Stomach smooth muscle (tissue), 2 donors: ENCODE results near the gene GIMAP1.

Source experiments
- H3K27ac ChIP-seq: one replicate; pipeline ENCODE4 v1.7.0; 2013; ENCODE audit warnings: mild to moderate bottlenecking, low read length, inconsistent platforms
- H3K27me3 ChIP-seq, 2 donors: one replicate each; pipeline ENCODE4 v1.7.0; 2013; ENCODE audit warnings: low read length in 2 of 2; ENCODE audit not compliant: insufficient read depth in 2 of 2, control insufficient read depth in 1 of 2
- H3K36me3 ChIP-seq, 2 donors: one replicate each; pipeline ENCODE4 v1.7.0; 2013; ENCODE audit warnings: low read length in 2 of 2; ENCODE audit not compliant: control insufficient read depth in 2 of 2, insufficient read depth in 2 of 2
- H3K4me1 ChIP-seq: one replicate; pipeline ENCODE4 v1.7.0; 2013; ENCODE audit warnings: low read length; ENCODE audit not compliant: control insufficient read depth, insufficient read depth
- H3K4me3 ChIP-seq, 2 donors: one replicate each; pipeline ENCODE4 v1.7.0; 2013; ENCODE audit warnings: low read length in 2 of 2
- H3K9ac ChIP-seq, 2 donors: one replicate each; pipeline ENCODE4 v1.7.0; 2013; ENCODE audit warnings: low read length in 2 of 2, mild to moderate bottlenecking in 1 of 2
- H3K9me3 ChIP-seq, 2 donors: one replicate each; pipeline ENCODE4 v1.7.0; 2013; ENCODE audit warnings: low read length in 2 of 2; ENCODE audit not compliant: control insufficient read depth in 2 of 2
- donor health status: healthy.
- donor health status: Pancreatic carcinoma.

Gene GIMAP1

GRCh38 chr7:150721970-150722373, 5.6 kb downstream of the GIMAP1 start:
- Histone ChIP-seq H3K36me3 (no peaks in the 10 kb centered on the region), H3K9ac (no peak overlapping the region), H3K4me1 (no peaks in the 10 kb centered on the region), H3K27ac (no peak overlapping the region), H3K27me3 (no peaks in the 10 kb centered on the region), H3K4me3 (no peak overlapping the region), H3K9me3 (peaks cover 0 to 4% of the 10 kb centered on the region in 2 donors)

GRCh38 chr7:150722431-150722931, 6.1 kb downstream of the GIMAP1 start:
- no peak overlapping the region for H3K9ac ChIP-seq
- no peaks in the 10 kb centered on the region for H3K4me1 ChIP-seq
- H3K36me3 ChIP-seq, result no peaks in the 10 kb centered on the region
- H3K9me3 ChIP-seq, result peaks cover 0 to 6% of the 10 kb centered on the region in 2 donors
- no peak overlapping the region for H3K27ac ChIP-seq
- no peaks in the 10 kb centered on the region for H3K27me3 ChIP-seq
- no peak overlapping the region for H3K4me3 ChIP-seq

- Histone ChIP-seq H3K27ac (no peak overlapping the region), H3K4me1 (no peaks in the 10 kb centered on the region), H3K27me3 (no peaks in the 10 kb centered on the region), H3K4me3 (no peak overlapping the region), H3K36me3 (no peaks in the 10 kb centered on the region), H3K9me3 (peaks cover 4 to 12% of the 10 kb centered on the region in 2 donors), H3K9ac (no peak overlapping the region)
Measured at GRCh38 chr7:150723467-150723866, 7.1 kb downstream of the GIMAP1 start.

GRCh38 chr7:150727381-150727780, 11.0 kb downstream of the GIMAP1 start:
- Histone ChIP-seq H3K9me3 (peaks cover 4 to 12% of the 10 kb centered on the region in 2 donors), H3K36me3 (no peaks in the 10 kb centered on the region), H3K27me3 (no peaks in the 10 kb centered on the region), H3K4me1 (no peaks in the 10 kb centered on the region), H3K4me3 (no peak overlapping the region), H3K9ac (no peak overlapping the region), H3K27ac (no peak overlapping the region)

- no peaks in the 10 kb centered on the region for H3K4me1 ChIP-seq
- H3K27ac ChIP-seq, result no peak overlapping the region
Measured at GRCh38 chr7:150728011-150728410, 11.6 kb downstream of the GIMAP1 start.

GRCh38 chr7:150728609-150729008, 12.2 kb downstream of the GIMAP1 start:
- Histone ChIP-seq H3K9ac (no peak overlapping the region), H3K4me1 (no peaks in the 10 kb centered on the region), H3K36me3 (no peaks in the 10 kb centered on the region), H3K9me3 (peaks cover 4 to 12% of the 10 kb centered on the region in 2 donors), H3K27ac (no peak overlapping the region), H3K4me3 (no peak overlapping the region), H3K27me3 (no peaks in the 10 kb centered on the region)

More at GRCh38 chr7:150728011-150728410, 11.6 kb downstream of the GIMAP1 start:
- Histone ChIP-seq H3K27me3 (no peaks in the 10 kb centered on the region), H3K9me3 (peaks cover 4 to 12% of the 10 kb centered on the region in 2 donors), H3K9ac (no peak overlapping the region), H3K4me3 (no peak overlapping the region), H3K36me3 (no peaks in the 10 kb centered on the region)

- Histone ChIP-seq H3K36me3 (no peaks in the 10 kb centered on the region), H3K4me3 (no peak overlapping the region), H3K27me3 (peaks cover 0 to 2% of the 10 kb centered on the region in 2 donors), H3K27ac (no peak overlapping the region), H3K9me3 (peaks cover 4 to 9% of the 10 kb centered on the region in 2 donors), H3K4me1 (no peaks in the 10 kb centered on the region), H3K9ac (no peak overlapping the region)
Measured at GRCh38 chr7:150731916-150732315, 15.5 kb downstream of the GIMAP1 start.

- no peaks in the 10 kb centered on the region for H3K36me3 ChIP-seq
- H3K4me1 ChIP-seq, result no peaks in the 10 kb centered on the region
- H3K27ac ChIP-seq, result no peak overlapping the region
- peaks cover 2 to 7% of the 10 kb centered on the region in 2 donors for H3K27me3 ChIP-seq
- no peak overlapping the region for H3K4me3 ChIP-seq
- no peak overlapping the region for H3K9ac ChIP-seq
- peaks cover 1 to 2% of the 10 kb centered on the region in 2 donors for H3K9me3 ChIP-seq
Measured at GRCh38 chr7:150732786-150733481, 16.5 kb downstream of the GIMAP1 start.

- no peak overlapping the region for H3K27ac ChIP-seq
Measured at GRCh38 chr7:150733482-150734095, 17.2 kb downstream of the GIMAP1 start.

GRCh38 chr7:150734254-150734653, 17.8 kb downstream of the GIMAP1 start:
- no peak overlapping the region for H3K9ac ChIP-seq

More at GRCh38 chr7:150733482-150734095, 17.2 kb downstream of the GIMAP1 start:
- no peak overlapping the region for H3K9ac ChIP-seq
- H3K4me3 ChIP-seq, result no peak overlapping the region
- H3K4me1 ChIP-seq, result no peaks in the 10 kb centered on the region
- H3K36me3 ChIP-seq, result no peaks in the 10 kb centered on the region
- peaks cover 2 to 7% of the 10 kb centered on the region in 2 donors for H3K27me3 ChIP-seq
- no peaks in the 10 kb centered on the region for H3K9me3 ChIP-seq

More at GRCh38 chr7:150734254-150734653, 17.8 kb downstream of the GIMAP1 start:
- H3K4me3 ChIP-seq, result no peak overlapping the region
- H3K36me3 ChIP-seq, result no peaks in the 10 kb centered on the region
- H3K27ac ChIP-seq, result no peak overlapping the region
- no peaks in the 10 kb centered on the region for H3K9me3 ChIP-seq
- H3K27me3 ChIP-seq, result peaks cover 2 to 7% of the 10 kb centered on the region in 2 donors
- H3K4me1 ChIP-seq, result no peaks in the 10 kb centered on the region
